NCI-H146 (cell line): ENCODE data around the gene MRPS7.

Source experiments
- DNase-seq: peaks from one replicate; lab custom pipeline; 2025; lab: John Stamatoyannopoulos, UW

MRPS7 gene

GRCh38 chr17:75261336-75262111, at the start of gene MRPS7, which contains the start of gene GGA3:
TSS of gene MRPS7 (plus strand) at chr17:75261879. CDS start at chr17:75261901, 22 bp downstream.
TSS of gene GGA3 (minus strand) at chr17:75261606. CDS start at chr17:75261587, 19 bp downstream.
- DNase-seq: peak; percentile 94

- no peak for DNase-seq
Observed at GRCh38 chr17:75218131-75218530, 43.5 kb upstream of the MRPS7 start.

GRCh38 chr17:75219815-75220214, 41.9 kb upstream of the MRPS7 start:
- no peak for DNase-seq

- no peak for DNase-seq
Observed at GRCh38 chr17:75225016-75225415, 36.7 kb upstream of the MRPS7 start.

- no peak for DNase-seq
Observed at GRCh38 chr17:75227729-75228128, 34.0 kb upstream of the MRPS7 start.

GRCh38 chr17:75228305-75228704, 33.4 kb upstream of the MRPS7 start:
- DNase-seq: no peak

GRCh38 chr17:75228847-75229246, 32.8 kb upstream of the MRPS7 start:
- DNase-seq: no peak

- DNase-seq: no peak
Observed at GRCh38 chr17:75231071-75231470, 30.6 kb upstream of the MRPS7 start.

- DNase-seq: no peak
Observed at GRCh38 chr17:75231741-75232464, 29.8 kb upstream of the MRPS7 start.

- no peak for DNase-seq
Observed at GRCh38 chr17:75232786-75233185, 28.9 kb upstream of the MRPS7 start.

GRCh38 chr17:75237100-75238014, 24.3 kb upstream of the MRPS7 start:
- no peak for DNase-seq

- no peak for DNase-seq
Observed at GRCh38 chr17:75238020-75238580, 23.6 kb upstream of the MRPS7 start.

- DNase-seq: peak; percentile 47
Observed at GRCh38 chr17:75238684-75239191, 22.9 kb upstream of the MRPS7 start.

GRCh38 chr17:75239214-75239613, 22.5 kb upstream of the MRPS7 start:
- no peak for DNase-seq

- DNase-seq: peak; percentile 5
Observed at GRCh38 chr17:75239778-75240393, 21.8 kb upstream of the MRPS7 start.

- no peak for DNase-seq
Observed at GRCh38 chr17:75240394-75241142, 21.1 kb upstream of the MRPS7 start.

- DNase-seq: no peak
Observed at GRCh38 chr17:75241143-75241430, 20.6 kb upstream of the MRPS7 start.

GRCh38 chr17:75241502-75241901, 20.2 kb upstream of the MRPS7 start:
- no peak for DNase-seq

- DNase-seq: no peak
Observed at GRCh38 chr17:75241996-75242460, 19.7 kb upstream of the MRPS7 start.

- DNase-seq: no peak
Observed at GRCh38 chr17:75242461-75243042, 19.1 kb upstream of the MRPS7 start.
